Measurements from ENCODE around the gene C2CD2.

DNA sequence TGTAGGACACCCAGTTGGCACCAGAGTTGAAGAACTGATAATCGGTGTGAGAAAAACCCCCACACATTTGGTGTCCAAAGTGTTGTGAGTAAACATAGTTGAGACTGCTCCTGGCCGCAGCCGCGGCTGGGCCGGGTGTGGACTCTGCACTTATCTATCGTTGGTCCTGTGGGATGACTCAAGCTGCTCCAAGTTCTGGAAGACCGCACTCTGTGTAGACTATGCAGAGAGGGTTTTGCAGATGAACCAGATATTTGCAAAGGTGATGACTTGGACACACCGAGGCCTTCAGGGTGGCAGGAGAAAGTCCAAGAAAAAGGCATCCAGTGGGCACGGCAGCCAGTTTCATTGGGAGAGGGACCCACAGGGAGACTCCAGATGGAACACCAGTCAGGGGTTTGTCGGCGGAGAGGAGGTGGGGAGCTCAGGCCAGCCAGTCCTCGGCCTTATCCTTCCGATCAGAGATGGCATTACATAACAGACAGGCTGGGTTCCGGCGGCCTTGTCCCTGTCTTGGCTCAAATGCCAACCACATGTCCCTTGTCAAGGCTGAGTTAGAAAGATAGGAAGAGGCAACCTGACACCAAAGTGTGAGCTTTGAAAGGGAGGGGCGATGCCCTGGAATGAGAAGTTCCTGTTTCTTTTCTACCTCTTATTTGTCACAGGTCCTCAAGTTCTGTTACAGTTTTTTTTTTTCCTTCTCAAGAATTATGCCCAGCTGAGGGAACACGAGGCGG is 21.1 kb downstream of the C2CD2 start:
- TF ChIP-seq, protein P1, sequence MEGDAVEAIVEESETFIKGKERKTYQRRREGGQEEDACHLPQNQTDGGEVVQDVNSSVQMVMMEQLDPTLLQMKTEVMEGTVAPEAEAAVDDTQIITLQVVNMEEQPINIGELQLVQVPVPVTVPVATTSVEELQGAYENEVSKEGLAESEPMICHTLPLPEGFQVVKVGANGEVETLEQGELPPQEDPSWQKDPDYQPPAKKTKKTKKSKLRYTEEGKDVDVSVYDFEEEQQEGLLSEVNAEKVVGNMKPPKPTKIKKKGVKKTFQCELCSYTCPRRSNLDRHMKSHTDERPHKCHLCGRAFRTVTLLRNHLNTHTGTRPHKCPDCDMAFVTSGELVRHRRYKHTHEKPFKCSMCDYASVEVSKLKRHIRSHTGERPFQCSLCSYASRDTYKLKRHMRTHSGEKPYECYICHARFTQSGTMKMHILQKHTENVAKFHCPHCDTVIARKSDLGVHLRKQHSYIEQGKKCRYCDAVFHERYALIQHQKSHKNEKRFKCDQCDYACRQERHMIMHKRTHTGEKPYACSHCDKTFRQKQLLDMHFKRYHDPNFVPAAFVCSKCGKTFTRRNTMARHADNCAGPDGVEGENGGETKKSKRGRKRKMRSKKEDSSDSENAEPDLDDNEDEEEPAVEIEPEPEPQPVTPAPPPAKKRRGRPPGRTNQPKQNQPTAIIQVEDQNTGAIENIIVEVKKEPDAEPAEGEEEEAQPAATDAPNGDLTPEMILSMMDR (IDR thresholded peaks at IDR 0.05) = no peak
- TF ChIP-seq EP300 (IDR thresholded peaks at IDR 0.05) (no peak), POLR2A (IDR thresholded peaks at IDR 0.05) (no peak)

Data from tibial nerve (tissue), 4 donors.